Measurements from ENCODE around the gene CAMKMT.

CAMKMT gene

DNA sequence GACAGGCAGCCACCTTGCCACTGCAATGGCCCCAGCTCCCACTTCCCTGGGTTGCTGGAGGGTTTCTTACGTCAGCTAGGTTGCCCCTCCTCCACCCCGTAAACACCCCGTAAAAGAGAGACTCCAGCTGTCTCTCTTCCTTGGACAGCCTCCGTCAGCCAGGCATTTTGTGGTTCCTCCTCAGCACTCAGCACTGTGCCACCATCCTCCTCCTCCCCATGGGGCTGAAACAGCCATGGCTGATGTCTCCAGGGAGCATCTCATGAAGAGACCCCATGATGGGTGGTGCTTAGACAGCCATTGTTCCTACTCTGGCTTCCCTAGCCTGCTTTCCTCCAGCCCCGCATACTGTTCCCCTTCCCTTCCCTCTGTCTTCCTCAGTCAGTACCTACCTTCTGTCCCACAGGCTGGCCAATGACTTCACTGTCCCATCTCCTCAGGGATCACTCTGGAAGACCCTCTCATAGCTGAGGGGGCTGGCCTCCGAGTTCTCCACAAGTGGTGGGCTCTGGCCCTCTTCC, 436.5 kb downstream of the CAMKMT start:
- no peak for DNase-seq (ENCODE audit: low read depth, low spot score)

DNA sequence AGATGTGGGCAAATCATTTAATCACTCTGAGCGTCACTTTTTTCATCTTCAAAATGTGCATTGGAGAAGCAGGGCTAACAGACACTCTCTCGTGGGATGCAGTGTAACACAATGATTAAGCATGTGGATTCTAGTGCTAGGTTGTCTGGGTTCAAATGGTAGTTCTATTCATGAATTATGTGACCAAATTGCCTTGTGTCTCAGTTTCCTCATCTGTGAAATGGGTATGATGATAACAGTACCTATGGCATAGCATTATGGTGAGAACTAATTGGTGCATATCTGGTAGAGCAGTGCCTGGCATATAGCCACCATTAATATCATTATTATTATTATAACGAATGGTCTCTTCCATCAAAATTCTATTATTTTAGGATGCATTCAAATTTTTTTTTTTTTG, 437.4 kb downstream of the CAMKMT start:
- no peak for DNase-seq (ENCODE audit: low read depth, low spot score)

DNA sequence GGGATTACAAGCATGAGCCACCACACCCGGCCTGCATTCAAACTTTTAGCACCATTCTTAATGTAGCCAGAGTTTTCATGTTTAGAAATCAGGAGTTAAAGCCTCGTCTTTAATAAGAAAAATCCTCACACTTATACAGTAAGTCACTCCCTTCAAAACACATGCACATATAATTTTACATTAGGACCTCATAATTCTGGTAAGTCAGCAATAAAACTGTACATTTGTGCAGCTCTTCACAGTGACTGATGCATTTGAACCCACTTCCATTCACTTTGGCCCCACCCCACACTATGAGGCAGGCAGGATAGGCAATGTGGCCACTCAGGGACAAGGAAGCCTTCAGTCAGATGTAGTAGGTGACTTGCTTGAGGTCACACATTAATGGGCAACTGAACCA, 438.0 kb downstream of the CAMKMT start:
- DNase-seq (ENCODE audit: low read depth, low spot score) = no peak

DNA sequence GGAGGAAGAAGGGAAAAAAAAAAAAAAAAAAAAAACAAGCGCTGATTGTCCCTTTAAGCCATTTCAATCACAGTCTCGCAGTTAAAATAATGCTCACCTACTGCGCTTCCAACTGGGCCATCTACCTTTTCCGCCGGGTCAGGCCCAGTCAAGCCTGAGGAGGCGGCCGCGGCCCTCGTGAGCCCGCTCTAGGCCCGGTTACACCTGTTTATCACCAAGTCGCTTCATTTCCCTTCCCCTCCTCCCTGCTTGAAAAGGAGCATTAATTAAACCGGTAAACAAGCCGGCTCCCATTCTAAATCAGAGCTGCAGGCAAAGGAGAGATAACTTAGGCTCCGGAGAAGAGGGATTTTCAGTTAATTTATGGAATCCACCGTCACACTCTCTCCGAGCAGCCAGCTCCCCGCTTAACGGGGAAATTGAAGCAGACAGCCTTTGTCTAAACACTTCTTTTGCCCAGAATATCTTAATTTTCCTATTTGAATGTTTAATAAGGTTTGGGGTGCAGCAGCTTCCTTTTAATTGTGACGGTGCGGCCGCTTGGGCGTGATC, 439.6 kb downstream of the CAMKMT start:
- no peak for DNase-seq (ENCODE audit: low read depth, low spot score)

DNA sequence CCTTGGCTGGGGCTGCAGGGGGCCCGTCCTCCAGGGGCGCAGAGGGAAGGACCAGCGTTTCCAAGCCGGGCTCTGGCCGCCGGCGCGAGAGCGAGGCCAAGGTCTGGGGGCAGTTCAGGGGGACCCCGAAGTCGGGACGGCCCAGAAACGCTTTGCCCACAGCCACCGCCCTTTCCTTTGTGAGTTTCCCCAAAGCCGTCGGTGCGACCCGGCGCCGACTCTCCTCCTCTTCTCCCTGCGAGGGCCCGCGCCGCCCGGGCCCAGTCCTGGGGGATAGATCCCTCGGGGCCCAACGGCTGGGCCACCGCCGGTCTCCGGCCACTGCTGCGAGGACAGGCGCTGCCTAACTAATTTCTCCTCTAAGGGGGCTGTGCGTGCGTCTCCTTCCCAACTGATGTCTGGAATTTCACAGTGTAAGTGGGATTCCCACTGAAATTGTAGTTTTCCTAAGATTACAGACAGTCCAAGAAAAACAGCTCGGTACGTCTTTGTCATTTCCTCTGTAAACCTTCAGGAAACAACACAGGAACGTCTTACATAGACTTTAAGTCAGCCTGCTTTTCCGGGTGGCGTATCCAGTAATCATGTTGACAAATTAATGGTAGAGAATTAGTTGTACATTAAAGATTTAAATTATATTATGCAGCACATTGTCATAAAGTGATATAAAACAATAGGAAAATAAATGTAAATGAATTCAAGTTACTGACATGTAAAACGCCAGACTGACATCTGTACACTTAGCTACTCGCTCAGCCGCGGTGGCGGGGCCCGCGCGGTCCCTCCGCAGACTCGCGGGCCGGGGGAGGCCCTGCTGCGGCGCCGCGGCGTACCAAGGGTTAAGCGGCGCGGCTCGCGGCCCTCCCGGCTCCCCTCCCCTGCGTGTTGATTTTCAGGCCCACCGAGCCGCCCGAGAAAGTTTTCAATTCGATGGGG, 440.4 kb downstream of the CAMKMT start:
- DNase-seq (ENCODE audit: low read depth, low spot score) = no peak

DNA sequence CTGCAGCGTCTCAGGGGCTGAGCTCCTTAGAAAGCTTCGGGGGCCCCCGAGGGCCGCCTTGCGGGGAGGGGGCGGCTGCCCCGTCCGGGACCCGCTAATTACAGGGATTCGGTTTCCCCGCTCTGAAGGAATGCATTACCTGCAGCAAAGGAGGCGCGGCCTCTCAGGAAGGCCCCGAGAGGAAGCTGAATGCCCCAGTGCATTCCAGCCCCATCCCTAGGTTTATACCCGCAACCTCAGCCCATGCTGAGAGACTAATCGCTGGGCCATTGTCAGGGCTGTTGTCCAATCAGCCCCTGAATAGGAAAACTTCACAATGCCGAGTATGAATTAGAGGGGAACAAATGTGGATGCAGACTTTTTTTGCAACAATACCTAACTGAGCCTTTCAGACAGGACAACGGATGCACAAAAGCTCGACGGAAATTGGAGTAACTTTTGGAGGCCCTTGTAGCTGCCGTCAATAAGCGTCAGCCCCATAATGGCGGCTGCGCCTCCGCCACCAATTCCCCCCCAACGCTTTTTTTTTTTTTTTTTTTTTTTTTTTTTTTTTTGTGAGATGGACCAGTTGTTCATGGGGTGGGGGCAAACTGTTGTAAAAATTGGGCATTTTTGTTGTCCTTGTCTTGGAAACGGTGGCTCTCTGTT, 441.2 kb downstream of the CAMKMT start:
- DNase-seq (ENCODE audit: low read depth, low spot score) = no peak

DNA sequence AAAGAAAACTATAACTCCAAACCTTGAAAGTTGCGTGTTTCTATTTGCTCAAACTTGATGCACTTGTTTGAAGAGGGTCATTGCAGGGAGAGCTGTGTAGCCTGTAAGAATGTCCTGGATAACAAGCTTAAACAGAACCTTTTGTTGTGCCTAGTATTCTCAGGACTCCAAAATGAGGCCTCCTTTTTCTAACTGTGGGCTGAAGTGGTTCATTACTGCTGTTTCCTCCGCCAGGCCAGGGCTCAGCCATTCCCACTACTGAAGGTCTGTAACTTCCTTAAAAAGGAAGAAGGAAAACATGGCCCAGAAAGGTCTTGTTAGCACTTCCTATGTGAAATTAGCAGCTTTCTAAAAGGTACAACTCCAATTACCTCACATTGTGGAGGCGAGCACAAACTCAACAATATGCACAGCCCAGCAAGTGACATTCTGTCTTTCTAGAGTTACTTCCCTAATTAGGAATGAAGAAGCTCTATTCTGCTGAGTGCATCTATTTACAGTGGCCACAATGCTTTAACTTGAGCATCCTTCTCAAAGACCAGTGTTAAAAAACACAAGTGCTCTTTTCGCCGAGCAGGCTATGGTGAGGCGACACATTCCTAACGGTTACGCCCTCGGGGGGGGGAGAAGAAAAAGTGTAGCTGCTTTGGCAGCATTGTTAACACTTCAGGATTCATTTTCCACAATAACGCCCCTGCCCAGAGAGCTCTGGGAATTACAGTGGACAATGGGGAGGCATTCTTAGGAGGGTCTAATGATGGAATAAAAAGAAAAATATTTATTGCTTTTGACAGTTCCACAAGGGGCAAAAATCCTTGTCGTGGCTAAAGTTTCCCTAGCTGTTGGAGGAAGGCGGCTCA, 442.9 kb downstream of the CAMKMT start:
- DNase-seq (ENCODE audit: low read depth, low spot score) = no peak

DNA sequence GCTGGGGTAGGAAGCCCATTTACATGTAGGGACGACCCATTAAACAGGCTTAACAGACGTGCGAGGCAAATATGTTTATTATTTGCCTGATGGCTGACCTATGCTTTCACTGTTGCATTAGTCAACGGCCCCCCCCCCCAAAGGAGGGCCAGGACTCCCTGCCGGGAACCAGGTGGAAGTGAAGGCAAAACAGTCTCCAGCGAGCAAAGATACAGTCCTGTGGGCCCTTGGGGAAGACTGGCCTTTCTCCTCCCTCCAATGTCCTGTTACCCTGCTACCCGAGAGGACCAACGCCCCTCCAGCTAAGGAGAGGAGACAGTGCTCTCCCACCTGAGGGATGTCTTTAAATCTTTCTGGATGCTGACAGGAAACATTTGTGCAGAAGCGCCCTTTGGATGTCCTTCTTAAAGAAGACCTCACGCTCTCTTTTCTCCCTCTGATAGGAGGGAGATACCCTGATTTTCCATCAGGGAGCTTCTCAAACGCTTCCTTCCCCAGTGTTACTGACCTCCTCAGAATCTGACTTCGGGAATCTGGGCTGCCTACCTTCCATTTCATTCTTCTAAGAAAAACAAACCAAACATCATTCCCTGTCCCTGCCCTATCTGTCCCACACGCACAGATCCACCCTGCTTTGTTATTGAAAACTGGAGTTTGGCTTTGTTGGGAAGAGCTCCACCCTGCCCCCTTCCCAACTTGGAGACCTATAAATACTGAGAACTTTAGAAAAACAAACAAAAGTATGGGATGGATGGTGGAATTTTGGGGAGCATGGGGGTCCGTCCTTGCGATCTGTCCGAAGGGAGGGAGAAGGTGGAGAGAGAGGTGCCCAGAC, 443.9 kb downstream of the CAMKMT start:
- DNase-seq (ENCODE audit: low read depth, low spot score) = no peak

DNA sequence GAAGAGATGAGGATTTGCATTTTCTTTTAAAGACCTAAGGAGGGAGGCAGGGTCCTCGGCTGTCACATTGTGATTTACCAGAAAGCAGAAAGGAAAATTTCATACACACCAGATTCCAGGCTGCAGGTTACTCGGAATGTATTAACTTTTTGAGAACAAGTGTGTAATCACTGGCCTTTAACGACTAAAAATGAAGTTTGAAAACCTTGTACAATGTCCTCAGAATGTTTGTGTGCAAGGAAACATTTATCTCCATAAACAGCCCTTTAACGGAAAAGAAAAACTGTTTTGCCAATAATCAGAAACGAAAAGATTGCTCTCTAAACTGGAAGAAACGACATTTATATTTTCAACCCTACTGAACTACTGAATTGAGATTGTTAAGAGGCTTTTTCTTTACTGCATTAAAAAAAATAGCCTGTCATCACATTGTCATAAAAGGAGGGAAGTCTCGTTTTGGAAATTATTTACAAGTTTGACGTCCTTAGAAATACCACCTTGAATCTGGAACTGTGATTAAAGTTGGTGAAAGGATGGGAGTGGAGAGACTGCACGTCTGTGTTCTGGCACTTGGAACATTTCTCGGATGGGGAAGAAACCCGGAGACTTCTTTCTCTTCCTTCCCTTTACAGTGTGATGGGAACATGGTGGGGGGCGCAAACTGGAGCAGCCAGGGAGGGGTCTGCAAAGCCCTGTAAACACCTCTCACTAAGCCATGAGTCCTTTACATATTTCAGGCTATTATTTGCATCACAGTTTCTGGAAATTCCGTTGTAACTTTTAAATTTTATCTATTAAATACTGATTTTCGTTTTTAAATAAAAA, 445.7 kb downstream of the CAMKMT start:
- DNase-seq (ENCODE audit: low read depth, low spot score) = no peak

DNA sequence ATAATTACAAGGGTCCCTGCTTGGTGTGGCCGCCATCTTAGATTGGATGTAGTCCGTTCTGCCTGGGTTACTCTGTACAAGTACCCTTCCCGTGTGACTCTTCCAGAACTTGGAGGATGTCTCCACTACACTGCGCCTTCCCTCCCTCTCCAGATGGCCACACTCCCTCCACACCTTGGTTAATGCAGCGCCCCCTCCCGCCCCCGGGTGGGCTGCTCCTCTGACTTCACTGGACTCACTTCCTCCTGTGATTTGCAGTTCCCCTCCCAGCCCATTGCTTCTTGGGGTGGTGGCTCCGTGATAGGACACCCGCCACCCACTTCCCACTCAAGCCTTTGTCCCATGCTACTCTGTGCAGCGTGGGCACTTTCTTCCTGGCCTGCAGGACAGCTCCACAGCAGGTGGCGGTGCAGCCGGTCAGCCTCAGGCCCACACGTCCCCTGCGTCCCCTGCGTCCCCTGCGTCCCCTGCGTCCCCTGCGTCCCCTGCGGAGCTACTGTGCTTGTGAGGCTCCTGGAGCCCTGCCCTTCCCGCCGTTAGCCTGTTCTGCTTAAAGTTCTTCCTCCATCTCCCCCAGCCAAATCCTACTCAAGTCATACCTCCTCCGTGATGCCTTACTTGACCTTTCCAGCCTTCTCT, 449.3 kb downstream of the CAMKMT start:
- DNase-seq (ENCODE audit: low read depth, low spot score) = no peak

DNA sequence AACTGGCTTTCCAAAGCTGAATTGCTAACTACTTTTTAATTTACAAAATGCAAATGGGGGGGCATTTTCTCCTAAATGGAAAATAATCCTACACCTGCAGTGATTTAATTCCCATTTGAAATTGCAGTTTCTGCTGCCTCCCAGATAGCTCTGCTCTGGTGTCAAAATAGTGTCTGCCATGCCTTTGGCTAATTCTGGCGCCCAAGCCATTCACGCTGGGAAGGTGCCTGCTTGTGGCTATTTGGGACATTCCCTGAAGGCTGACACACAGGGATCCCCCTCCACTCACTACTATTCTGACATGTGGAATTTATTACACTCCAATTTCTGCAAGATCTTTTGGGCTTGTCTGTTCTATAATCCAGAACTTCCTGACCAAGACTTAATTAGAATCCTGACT, 451.4 kb downstream of the CAMKMT start:
- no peak for DNase-seq (ENCODE audit: low read depth, low spot score)

DNA sequence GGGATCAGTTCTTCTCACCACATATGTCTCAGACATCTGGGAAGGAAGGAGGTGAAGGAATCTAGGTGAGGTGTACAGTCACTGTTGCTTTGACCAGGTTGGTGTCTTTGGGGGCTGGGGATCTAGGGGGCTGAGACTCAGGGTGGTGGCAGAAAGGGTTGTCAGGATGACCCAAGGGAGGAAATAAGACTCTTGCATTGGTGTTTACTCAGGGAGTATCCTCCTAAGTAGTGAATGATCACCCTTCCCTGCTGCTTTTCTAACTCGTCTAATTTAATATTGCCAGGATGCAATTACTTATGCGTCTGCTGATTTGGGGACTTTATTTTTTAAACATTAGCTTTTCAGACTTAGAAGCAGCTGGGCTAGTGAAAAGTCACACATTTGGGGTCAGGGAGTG, 451.9 kb downstream of the CAMKMT start:
- DNase-seq (ENCODE audit: low read depth, low spot score) = no peak

DNA sequence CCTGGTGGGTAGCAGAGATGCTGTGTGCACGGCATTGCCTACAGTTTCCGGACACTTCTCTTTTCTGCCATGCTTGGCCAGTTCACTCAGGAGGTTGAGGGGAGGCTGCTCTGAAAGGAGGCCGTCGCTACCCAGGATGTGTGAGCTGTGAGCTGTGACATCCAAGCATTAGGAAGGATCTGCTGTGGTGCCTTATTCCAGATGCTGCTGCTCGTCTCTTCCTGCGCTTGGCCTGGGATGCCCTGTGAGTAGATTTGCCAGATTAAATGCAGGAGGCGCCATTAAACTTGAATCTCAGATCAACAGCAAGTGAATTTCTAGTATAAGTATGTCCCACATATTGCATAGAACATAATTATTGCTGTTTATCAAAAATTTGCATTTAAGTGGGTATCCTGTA, 455.5 kb downstream of the CAMKMT start:
- no peak for DNase-seq (ENCODE audit: low read depth, low spot score)

DNA sequence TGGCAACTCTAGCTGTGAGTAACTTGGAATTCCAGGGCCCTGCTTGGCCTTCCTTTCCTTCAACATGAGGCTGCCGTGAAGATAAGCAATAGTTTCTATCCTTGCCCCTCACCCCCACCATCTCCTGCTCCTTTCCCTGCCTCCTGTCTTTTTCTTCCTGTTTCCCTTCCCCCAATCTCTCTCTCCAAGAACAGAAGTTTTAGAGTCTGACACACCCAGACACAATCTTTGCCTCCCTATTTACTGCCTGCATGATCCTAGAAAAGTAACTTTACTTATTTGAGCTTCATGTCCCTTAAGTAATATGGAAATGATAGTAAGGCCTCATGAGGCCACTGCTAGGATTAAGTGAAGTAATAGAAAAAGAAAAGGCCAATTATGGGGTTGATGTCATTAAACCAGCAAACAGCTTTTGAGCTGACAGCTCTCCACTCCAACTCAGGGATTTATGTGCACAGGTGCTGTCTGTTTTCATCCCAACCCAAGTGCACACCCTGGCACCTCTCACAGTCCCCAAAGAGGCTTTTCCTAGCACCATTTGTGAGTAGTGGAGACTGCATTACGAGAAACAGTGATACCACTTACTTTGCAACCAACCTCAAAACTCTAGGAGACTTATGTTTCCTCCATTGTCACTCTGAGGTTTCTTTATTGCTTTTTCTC, 456.1 kb downstream of the CAMKMT start:
- no peak for DNase-seq (ENCODE audit: low read depth, low spot score)

DNA sequence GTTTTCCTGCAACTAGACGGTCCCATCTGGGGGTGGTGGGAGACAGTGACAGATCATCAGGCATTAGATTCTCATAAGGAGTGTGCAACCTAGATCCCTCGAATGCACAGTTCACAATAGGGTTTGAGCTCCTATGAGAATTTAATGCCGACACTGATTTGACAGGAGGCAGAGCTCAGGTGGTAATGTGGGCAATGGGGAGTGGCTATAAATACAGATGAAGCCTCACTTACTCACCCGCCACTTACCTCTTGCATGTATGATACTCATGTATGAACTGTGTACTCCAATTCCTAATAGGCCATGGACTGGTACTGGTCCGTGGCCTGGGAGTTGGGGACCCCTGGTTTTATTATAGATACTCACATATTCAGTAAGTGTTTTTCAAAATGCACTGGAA, 457.3 kb downstream of the CAMKMT start:
- DNase-seq (ENCODE audit: low read depth, low spot score) = no peak

DNA sequence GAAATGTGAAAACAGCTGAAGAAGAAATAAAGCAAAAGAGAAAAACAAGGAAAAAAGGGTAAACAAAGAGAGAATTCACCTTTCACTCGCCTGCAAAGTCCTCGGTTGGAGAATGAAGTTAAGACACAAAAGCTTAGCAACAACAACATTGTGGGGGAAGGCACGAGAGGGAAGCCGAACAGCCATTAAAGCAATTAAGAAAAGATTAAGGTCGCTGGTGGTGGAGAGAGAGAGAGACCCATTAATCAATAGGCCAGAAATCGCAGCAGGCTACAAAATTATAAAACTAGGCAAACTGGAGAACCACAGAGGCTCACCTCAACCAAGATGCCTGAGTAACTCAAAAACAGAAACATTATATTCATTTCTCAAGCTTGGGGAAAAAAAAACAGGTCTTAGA, 459.8 kb downstream of the CAMKMT start:
- DNase-seq (ENCODE audit: low read depth, low spot score) = no peak

DNA sequence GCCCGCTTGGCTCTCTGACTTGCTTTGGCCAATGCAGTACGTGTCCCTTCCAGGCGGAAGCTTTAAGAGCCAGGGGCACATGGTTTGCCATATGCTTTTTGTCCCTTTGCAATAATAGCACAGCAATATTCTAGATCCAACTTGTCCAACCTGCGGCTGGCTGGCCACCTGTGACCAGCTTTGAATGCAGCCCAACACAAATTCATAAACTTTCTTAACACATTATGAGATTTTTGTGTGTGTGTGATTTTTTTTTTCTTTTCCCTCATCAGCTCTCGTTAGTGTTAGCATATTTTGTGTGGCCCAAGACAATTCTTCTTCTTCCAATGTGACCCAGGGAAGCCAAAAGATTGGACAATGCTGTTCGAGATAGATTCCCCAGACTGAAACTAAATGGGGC, 460.4 kb downstream of the CAMKMT start:
- DNase-seq (ENCODE audit: low read depth, low spot score) = no peak
